HG03439 (cell line): Measurements from ENCODE around the gene CDK19.
A peak's percentile ranks its signal among the peaks of the same experiment; 100 is the strongest.

Experiments
- ATAC-seq: cut with Tn5 transposase; IDR thresholded peaks from one replicate; pipeline ENCODE4 v1.9.1; 2021; ENCODE audit warnings: mild to moderate bottlenecking, moderate library complexity; ENCODE audit not compliant: unreplicated experiment

Gene CDK19

DNA sequence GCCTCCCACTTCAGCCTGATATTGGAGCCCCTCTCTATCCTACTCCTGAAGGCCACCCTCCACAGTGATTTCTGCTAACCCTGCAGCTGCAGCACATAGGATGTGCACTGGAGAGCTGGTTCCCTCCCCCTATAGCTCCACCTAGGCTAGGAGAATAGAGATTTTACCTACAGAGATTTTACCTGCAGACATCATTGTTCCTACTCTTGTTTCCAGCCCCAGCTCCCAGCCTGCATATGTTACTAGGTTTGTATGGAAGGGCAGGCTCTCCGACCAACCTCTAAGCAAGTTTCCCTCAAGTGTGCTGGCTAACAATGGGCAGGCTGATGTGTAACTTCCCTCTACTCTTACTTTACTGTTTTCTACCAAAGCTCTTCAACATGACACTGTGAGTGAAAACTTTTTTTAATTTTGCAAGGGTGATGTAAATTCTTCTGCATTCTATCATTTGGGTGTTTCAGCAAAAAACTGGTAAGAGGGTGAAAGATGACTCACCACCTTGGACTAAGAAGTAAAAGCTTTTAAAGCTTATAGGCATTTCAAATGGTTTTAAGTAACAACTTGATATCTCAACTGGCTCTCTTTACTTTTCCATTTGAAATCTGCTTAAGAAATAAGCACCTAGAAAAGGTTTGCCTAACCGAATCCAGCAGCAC, 106.8 kb downstream of the CDK19 start:
- ATAC-seq = no peak

DNA sequence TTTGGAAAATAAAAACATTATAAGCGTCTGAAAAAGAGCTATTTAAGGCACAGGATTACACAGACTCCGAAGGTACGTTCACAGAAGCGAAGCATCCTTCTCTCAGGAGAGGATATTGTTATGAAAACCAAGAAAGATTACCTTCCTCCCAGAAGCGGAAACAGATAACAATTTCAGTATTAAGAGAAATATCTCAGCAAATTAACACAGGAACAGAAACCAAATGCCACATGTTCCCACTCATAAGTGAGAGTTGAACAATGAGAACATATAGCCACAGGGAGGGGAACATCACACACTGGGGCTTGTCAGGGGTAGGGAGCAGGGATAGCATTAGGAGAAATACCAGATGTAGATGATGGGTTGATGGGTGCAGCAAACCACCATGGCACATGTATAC, 109.7 kb downstream of the CDK19 start:
- ATAC-seq = no peak

DNA sequence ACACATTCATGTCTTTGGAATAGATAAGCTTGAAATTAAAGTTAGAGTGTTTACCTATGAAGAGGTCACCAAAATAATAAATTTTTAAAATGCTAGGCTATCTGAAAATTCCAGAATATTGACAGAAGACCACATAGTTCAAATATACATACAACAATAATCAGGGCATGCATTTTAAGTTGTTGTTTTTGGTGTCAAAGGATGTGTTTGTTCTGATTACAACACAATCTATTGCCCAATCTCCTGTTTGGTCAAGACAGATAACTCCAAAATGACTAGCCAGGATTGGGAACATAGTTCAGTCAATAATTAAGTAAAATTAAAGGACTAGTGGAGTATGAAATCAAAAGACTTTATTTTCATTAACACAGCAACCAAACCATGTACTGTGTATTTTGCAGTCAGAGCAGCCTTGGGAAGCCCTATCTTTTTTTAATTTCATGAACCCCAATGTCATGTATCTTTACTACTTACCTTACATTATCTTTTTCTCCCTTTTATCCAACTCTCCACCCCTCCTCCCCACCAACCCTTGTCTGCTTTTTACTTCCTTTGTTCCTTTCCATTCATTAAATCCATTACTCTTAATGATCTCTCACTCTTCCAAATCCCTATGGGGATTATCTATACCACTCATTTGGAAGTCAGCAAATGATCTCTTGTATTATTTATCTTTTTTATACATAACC, 111.2 kb downstream of the CDK19 start:
- ATAC-seq = no peak

DNA sequence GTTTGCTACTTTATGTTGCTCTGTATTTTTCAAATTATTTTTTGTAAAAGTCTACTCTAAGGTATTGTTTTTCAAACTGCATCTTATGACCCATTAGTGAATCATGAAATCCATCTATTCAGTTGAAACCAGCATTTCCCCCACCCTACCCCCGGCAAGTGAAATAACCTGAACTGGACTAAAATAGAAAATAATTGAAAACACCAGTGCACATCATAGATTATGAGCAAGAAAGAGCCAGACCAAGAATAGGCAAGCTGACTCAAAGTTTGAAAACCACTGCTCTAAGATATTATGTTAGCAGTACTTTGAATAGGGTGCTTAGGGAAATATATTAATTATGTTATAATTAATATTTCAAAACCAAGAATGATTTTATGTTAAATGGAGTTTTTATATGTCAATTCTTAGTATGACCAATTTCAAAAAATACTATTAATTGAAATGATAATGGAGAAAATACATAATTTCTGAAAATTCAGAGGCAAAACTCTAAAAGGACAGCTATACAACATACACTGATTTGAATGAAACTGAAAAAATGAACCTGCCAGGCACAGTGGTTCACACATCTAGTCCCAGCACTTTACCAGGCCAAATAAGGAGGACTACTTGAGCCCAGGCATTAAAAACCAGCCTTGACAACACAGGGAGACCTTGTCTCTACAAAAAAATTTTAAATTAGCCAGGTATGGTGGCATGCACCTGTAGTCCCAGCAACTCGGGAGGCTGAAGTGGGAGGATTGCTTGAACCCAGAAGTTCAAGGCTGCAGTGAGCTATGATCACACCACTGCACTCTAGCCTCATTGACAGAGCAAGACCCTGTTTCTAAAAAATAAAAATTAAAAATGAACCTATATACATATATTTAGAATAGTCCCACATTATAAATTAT, 112.0 kb downstream of the CDK19 start:
- no peak for ATAC-seq

DNA sequence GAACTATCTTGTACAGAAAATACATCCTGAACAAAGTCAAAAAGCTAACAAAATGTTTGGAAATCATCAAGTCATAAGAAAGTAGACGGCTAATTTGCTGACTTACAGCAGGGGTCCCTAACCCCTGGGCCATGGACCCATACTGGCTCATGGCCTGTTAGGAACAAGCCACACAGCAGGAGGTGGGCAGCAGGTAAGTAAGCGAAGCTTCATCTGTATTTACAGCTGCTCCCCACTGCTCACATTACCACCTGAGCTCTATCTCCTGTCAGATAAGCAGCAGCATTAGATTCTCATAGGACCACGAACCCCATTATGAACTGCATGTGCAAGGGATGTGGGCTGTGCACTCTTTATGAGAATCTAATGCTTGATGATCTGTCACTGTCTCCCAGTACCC, 115.5 kb downstream of the CDK19 start:
- no peak for ATAC-seq

DNA sequence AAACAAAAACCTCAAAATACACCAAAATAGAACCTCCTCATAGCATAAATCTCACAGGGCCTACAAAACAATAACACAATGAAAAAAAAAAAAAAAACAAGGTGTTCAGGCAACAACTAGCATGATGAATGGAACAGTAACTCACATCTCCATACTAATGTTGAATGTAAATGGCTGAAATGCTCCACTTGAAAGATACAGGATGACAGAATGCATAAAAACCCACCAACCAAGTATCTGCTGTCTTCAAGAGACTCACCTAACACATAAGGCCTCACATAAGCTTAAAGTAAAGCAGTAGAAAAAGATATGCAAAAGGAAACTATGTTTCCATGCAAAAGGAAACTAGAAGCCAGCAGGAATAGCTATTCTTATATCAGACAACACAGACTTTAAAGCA, 121.3 kb downstream of the CDK19 start:
- no peak for ATAC-seq

DNA sequence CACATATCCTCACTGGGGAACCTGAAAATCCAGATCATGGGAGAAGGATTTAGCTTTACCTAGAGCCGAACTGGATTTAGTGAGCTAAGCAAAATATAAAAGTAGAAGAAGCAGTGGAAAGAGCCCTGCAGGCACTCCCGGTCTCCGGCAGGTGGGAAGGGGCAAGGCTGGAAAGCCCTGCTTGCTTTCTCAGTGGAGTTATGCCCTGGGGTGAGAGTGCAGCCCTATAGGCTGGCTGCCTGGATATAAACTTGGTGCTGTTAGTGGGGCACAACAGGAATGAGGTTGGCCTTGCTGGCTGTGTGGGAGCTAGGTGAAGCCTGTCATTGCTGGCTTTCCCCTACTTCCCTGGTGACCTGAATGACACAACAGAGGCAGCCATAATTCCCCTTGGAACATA, 122.0 kb downstream of the CDK19 start:
- ATAC-seq = no peak

DNA sequence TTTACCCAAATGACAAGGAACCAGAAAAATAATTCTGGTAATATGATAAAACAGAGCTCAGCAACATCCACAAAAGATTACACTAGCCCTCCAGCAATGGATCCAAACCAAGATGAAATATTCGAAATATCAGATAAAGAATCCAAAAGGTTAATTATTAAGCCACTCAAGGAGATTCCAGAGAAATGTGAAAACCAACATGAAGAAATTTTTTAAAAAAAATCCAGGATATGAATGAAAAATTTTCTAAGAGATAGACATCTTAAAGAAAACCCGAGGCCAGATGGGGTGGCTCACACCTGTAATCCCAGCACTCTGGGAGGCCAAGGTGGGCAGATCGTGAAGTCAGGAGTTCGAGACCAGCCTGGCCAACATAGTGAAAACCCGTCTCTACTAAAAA, 124.4 kb downstream of the CDK19 start:
- ATAC-seq = no peak

DNA sequence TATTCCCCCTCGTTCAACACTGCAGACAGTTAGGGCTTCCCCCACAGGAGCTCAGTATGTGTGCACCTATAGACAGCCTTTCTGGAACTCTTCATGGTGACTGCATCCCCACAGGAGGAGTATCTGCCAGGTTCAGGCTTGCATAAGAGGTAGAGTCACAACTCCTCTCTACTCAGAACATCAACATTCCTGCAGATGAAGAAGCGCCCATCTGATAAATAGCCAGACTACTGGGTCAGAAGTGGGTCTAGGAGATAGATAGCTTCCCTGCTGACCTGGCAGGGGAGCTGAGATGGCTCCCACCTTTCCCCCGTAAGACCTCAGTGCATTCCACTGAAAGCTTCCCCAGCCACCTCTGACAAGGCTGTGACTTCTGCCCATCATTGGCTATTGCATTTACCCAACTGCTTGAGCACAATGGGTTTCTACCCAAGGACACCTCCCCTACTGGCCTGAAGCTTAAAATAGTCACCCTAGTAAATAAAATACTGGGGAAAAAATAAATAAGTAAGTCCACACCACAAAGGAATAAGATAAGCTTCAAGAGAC, 125.1 kb downstream of the CDK19 start:
- no peak for ATAC-seq

DNA sequence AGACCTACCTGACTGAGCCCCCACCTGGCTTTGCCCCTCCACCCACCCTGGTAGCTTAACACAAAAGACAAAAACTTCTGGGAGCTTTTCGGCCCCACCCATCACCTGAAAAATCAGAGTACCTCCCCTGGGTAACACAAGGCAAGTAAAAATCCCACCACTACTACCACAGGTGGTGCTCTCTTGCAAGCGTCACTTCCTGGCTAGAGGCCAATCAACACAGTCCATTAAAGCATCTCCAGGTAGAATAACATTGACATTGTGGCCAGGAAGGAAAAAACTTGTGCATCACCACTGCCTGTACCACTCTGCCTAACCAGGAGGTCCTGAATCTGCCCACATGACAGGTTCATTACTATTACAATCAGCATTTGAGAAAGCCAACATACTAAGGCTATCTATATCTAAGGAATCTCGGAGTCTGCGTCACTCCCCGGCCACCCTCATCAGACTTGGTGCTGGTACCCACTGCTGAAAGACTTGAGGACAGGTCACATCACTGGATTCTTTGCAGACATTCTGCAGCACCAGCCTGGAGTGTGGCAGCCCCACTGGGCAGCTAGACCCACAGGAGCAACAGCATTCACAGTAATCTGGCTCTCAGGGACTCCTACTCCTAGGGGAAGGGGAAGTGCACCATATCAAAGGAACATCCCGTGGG, 125.9 kb downstream of the CDK19 start:
- ATAC-seq = no peak

DNA sequence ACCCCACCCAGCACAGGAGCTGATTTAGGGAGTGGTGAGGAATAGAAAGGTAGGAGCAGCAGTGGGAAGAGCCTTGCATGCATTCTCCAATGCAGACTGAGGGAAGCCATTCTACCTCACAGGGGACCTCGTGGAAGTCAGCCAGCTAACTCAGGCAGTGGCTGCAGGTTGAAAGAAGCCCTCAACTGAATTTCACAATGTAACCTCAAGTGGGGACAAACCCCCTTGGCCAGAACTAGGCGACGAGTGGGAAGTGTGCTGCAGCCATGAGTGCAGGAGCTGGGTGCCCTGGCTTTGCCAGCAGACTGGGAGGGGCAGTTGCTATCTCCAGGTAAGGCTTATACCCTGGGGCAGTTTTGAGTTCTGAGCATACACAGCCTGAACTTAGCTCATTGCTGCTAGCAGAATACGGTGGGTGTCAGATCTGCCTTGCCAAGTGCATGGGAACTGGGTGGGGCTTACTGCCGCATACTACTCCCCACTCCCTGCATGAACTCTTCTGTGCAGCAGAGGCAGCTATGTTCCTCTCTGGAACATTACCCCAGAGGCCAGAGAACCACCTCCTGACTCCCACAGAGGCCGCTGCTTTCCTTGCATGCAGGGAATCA, 126.5 kb downstream of the CDK19 start:
- ATAC-seq = no peak

DNA sequence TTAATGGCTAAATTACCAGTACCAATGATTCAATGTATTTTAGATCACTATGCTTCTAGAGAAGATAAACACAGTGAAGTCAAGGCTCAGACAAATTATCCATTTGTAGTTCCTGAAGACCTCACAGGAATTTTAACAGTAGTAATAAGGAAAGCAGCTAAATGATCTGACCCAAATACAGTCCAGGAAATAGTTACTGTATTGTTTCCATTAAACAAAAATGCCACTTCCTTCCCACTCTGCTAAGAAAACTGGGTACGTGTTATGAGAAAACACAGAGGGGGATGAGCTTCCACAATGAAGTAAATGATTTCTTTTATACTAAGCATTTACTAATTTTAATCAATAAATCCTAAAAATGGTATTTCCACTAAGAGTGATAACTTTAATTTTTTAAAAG, 127.9 kb downstream of the CDK19 start:
- ATAC-seq = no peak

DNA sequence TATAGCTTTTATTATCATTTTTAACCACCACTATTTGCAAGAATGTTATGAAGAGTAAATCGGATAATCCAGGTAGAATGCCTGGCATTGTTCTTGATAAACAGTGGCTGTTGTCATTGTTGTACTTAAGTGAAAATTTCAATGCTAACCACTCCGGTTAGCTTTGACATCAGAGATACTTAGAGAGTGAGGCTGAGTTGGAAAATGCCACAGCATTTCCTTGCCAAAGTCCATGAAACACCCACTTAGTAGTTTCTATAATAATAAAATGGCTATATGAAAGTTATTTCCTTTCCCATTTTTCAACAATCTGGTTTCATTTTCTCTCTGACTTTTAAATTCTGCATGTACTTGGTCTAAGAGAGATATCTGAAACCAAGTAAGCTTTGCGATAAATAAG, 132.0 kb downstream of the CDK19 start:
- ATAC-seq = no peak

DNA sequence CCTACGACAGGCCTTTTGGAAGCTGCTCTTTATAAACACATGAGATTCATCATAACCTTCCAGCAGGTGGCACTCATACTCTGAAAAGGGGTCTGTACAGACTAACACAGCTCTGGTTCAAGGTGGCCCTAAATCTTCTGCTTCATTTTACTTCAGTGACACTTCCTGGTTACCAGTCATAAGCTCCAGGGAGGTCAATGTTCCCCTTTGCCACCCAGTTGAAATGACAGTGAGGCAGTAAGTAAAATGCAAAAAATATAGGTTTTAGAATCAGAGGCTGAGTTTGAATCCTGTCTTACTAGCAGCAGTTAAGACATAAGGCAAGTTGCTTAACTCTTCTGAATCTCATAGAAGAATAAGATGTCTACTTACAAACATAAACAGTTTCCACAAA, 132.8 kb downstream of the CDK19 start:
- ATAC-seq = peak; percentile 92

DNA sequence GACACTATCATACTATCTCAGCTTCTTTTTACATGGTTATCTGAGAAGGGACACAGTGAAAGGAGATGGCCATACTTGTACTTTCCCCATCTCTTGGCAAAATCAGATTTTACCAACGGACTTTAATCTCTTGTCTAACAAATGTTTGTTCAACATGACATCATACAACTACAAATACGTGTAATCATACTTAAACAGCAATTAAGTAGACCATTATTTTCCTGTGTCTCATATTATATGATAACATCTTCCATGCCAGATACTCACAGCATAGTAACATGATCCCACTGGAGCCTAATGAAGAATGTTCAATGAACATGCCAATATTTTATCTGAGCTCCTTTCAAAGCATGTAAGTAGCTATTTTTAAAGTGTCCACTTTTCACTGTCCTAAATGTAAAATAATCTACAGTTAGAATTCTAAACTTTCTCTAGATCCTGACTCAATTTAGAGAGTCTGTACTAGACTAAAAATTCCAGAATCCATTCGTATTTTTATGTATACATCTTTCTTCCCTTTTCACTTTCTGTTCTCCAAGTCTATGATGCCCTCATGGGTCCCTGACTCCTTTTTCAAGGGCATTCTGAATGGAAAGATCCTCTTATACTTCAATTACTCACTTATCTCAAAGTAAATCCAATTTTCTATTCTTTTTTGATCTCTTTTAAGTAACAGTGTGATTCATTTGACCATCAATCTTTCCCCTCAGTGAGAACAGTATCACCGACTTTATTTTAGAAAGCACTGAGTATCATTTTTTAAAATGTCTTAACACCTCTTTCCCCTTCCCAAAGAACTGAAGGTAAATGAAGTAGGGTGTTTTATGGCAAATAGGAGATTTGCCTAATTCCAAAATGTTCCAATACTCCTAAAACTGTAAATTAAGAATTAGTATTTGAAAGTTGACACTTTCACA, 133.5 kb downstream of the CDK19 start:
- no peak for ATAC-seq

DNA sequence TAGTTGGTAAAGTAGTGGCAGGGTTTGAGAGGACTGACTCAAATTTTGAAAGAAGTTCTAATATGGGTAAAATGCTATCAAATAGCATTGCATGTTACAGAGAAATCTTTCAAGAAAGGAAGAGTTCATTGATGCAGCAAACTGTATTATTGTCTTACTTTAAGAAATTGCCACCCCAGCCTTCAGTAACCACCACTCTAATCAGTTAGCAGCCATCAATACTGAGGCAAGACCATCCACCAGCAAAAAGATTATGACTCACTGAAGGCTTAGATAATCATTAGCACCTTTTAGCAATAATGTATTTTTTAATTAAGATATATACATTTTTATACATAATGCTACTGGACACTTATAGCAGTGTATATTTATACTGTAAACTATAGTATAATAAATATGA, 138.9 kb downstream of the CDK19 start:
- no peak for ATAC-seq

DNA sequence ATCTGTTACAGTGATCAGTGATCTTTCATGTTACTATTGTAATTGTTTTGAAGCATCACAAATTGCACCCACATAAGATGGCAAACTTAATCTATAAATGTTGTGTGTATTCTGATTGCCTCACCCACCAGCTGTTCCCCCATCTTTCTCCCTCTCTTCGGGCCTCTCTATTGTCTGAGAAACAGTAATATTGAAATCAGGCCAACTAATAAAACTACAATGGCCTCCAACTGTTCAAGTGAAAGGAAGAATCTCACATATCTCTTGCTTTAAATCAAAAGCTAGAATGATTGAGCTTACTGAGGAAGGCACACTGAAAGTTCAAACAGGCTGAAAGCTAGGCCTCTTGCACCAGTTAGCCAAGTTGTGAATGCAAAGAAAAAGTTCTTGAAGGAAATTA, 141.2 kb downstream of the CDK19 start:
- ATAC-seq = no peak

DNA sequence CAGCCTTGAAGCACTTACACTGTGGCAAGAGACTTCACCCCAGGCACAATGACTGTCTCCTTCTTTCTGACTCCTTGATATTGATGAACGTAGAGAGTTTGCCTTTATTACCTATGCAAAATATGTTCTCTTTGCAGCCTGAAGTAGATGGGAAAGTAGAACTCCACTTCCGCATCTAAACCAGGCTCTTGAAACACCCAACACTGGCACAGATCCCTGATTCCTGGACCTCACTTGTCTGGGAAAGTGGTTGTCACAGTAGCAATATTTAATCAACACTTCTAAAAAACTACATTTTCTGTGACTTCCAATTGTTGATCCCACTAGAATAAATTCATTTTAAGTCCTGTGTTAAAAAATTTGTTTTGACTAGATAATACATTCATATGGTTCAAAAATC, 143.1 kb downstream of the CDK19 start:
- ATAC-seq = no peak

DNA sequence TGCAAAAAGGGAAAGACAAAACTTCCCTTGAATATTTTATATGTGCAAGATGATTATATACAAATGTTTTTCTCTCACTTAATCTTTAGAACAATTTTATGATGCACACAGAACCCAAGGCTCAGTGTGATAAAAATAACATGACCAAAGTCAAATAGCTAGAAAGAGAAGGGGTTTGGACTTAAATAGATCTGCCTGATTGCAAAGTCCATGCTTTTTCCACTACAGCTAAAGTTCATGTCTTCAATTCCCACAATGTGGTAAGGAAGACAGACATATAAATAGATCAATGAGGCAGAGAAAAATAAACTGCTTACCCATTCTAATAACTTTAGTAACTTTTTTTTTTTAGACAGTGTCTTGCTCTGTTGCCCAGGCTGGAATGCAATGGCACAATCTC, 143.8 kb downstream of the CDK19 start:
- ATAC-seq = no peak

DNA sequence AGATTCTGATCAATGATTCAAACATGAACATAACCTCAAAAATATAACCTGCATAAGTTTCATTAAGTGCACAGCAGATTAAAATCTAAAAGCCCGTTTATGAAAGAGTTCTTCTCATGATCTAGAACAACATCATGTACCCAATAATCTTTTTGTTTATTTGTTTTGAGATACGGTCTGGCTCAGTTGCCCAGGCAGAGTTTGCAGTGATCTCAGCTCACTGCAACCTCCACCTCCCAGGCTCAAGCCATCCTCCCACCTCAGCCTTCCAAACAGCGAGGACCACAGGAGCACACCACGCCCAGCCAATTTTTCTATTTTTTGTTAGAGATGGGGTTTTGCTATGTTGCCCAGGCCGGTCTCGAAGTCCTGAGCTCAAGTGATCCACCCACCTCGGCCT, 149.7 kb downstream of the CDK19 start:
- no peak for ATAC-seq
